Activated CD4-positive, alpha-beta T cell treated with anti-CD3 and anti-CD28 coated beads, Interleukin-2, amount 50 U/mL, for 1 hour (primary cell): ENCODE results near the gene RPS6KB2.

Source experiments
- DNase-seq: peaks from one replicate; pipeline ENCODE4 v3.0.0-alpha.2; 2020

RPS6KB2 gene

GRCh38 chr11:67428052-67429001 lies at the start of gene RPS6KB2:
RPS6KB2 (plus strand) TSS chr11:67428494; CDS start chr11:67428546, 52 bp downstream.
- DNase-seq = peak; percentile 100

DNA sequence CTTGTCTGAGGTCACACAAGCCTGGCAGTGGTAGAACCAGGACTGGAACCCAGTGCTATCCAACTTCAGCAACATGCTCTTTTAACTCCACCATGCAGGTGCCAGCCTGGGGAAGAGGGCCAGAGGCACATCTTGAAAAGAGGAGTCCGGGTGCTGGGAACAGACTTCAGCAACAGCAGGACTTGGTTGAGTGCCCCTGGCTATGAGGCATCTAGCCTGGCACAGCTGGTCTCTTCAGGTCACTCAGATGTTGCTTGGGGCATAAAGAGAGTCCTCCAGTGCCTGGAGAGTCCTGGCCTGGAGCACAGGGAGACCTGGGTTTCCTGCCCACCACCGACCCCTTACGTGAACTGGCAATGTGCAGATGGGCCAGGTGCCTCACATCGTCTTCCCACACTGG lies 49.8 kb upstream of the RPS6KB2 start:
- no peak for DNase-seq

GRCh38 chr11:67379061-67380058 lies 48.9 kb upstream of the RPS6KB2 start:
- no peak for DNase-seq

DNA sequence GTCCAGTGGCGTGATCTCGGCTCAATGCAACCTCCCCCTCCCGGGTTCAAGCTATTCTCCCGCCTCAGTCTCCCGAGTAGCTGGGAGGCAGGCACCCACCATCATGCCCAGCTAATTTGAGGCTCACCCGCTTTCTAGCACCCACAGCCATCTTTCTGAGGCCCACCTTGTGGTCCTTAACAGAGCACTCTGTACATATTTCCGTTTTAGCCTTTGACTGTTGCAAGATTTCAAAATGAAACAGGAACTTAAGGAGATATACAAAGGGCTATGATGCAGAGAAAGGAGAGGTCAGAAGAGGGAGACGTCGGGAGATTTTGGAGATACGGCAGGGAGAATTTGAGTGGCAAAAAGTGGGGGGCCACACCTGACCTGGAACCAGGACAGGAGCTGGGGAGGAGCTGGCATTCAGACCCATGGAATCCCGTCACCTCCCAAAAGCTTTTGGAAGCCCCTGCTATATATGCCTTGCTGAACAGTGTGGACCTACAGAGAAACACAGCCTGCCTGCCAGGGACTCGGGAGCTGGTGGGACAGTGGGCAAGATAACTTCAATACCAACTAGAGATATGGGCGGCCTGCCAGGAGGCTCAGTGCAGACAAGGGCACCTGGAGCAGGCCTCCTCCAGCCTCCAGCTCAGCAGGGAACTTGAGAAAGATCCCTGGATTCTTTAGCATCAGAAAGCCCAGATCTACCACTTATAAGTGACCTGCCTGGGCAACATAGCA lies 46.9 kb upstream of the RPS6KB2 start:
- no peak for DNase-seq

DNA sequence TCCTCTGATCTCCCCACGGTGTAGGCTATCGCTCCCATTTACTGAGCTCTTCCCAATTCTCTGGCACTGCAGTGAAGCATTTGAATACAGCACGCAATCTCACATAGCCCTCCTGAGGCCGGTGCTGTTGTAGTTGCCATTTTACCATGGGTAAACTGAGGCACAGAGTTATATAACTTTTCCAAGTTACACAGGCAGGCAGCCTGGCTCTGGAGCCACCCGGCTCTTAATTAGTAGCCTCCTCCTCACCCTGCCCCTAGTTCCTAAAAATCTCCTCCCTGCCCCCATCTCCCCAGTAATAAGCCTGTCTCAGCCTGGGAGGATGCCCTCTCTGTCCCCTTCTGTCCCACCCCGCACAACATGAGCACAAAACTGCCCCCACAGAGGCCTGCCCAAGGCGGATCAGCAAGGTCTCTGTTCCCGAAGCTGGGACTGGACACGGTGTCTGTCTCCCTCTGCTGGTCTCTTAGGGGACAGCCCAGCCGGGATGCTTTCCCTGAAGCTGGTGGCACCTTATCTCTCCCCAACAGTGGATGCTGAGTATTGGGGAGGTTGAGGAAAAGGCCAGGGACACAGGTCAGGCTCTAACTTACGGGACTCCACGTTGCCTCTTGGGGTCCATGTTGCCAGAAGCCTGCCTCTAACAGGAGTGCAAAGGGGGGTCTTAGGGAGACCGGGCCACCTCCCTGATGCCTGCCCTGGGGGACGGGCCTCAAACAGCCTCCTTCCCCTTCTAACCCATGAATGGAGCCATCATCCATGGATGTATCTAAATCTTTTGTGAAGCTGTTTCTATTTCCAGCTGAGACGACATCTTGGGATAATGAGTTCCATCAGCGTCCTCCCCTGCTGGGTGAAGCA lies 45.8 kb upstream of the RPS6KB2 start:
- peak; percentile 83 for DNase-seq

DNA sequence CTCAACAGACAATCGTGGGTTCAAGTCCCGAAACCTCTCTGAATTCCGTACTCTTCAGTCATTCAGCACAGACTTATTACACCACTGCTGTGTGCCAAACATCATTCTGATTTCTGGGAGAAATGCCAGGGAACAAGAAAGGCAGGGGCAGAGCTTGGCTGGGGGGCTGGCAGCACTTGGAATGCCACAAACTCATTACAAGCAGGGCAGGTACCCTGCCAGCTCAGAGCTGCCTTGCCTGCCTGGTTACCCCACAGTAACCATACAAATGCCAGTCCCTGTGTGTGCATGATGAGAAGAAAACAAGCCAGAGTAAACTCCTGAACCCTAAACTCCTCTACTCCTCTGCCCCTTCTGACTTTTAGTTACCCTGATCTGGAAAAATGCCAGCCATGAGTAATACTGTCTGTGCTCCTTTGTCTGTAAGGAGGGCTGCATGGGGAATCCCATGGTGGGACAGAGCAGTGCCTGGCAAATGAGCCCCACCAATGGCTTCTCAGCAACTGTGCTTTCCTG lies 43.4 kb upstream of the RPS6KB2 start:
- DNase-seq = no peak

- no peak for DNase-seq
These were observed 41.2 kb upstream of the RPS6KB2 start for GRCh38 chr11:67387069-67387468.

GRCh38 chr11:67387518-67387917 lies 40.8 kb upstream of the RPS6KB2 start:
- no peak for DNase-seq

- DNase-seq = peak; percentile 59
These were observed 38.8 kb upstream of the RPS6KB2 start for GRCh38 chr11:67389477-67389876.

GRCh38 chr11:67390947-67391303 lies 37.4 kb upstream of the RPS6KB2 start:
- no peak for DNase-seq

GRCh38 chr11:67391304-67392182 lies 36.8 kb upstream of the RPS6KB2 start, which contains the start of gene RAD9A:
RAD9A (plus strand) TSS chr11:67391986; CDS start chr11:67392045, 59 bp downstream.
- DNase-seq = peak; percentile 89

DNA sequence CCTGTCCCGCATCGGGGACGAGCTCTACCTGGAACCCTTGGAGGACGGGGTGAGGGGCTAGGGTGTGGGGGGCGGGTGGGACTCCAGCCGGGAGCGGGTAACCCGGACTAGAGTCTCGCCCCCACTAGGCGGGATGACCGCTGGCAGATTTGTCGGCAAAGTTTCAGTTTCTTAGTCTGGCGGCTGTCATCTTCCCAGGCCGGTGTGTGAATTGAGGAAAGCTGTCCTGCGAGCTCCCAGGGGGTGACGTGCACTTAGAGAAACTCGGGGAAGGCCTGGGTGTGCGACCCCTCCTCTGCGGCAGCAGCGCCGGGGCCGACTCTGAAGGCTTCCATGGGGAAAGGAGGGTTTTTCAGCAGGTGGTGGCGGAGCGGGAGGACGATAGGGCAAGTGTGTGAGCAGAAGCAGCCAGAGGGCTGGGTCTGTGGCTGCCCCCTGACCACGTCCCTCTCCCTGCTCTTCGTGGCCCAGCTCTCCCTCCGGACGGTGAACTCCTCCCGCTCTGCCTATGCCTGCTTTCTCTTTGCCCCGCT lies 36.0 kb upstream of the RPS6KB2 start:
- DNase-seq = no peak

GRCh38 chr11:67393437-67393836 lies 34.9 kb upstream of the RPS6KB2 start:
- DNase-seq = no peak

DNA sequence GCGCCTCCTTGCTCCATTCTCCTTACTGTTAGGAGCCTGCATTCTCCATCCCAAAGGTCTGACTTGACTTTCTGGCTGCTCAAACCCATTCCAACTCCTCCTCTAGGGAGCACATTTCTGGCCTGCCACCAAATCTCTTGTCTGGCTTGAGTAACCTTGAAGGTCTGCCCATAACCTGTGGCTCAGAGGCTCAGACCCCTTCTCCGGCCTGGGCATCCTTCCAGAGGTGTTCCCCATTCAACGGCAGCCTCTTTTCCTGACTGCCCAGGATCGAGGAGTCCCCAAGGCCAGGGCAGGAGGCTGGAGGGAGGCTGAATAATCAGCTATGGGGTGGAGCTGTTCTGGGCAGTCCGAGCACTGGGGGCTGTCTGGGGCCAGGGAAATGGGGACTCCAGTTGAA lies 34.3 kb upstream of the RPS6KB2 start:
- no peak for DNase-seq

GRCh38 chr11:67395555-67396258 lies 32.6 kb upstream of the RPS6KB2 start:
- DNase-seq = no peak

DNA sequence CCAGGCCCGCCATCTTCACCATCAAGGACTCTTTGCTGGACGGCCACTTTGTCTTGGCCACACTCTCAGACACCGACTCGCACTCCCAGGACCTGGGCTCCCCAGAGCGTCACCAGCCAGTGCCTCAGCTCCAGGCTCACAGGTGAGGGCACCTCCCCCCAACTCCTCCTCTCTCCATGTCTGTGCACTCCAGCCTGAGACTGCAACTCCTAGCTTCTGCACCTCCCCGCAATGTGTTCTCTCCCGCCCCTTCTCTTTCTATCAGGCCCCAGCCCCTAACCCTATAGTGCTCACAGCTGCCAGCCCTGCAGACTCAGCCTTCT lies 32.1 kb upstream of the RPS6KB2 start:
- DNase-seq = no peak

DNA sequence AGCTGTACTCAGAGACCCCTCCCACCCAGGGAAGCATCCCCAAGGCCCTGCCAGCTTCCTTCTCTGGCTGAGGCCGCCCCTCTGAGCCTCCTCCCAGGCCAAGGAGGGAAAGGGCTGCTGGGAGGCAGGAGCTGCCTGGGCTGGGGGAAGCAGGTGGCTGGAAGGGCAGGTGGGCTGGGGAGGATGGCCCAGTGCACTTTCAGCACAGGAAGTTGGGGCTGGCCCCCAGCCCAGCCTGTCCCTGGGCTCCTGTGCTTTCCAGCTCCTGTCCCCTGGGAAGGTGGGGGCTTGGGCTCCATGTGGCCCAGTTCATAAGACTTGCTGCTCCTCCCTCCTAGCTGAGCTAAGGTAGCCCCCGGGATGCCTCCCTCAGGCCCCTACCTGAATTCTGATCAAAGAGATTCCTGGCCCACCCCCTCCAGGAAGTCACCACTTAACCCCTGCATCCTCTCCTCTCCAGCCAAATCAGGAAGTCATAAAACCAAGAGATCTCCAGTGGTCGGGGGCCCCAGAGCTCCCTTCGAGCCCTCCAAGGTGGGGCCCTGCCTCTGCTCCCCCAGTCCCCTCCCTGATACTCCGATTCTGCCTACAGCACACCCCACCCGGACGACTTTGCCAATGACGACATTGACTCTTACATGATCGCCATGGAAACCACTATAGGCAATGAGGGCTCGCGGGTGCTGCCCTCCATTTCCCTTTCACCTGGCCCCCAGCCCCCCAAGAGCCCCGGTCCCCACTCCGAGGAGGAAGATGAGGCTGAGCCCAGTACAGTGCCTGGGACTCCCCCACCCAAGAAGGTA lies 31.5 kb upstream of the RPS6KB2 start:
- no peak for DNase-seq

DNA sequence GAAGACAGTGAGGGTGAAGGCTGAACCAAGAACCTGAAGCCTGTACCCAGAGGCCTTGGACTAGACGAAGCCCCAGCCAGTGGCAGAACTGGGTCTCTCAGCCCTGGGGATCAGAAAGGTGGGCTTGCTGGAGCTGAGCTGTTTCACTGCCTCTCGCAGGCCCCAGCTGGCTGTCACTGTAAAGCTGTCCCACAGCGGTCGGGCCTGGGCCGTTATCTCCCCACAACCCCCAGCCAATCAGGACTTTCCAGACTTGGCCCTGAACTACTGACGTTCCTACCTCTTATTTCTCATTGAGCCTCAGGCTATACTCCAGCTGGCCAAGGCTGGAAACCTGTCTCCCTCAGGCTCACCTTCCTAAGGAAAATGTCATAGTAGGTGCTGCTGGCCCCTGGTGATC lies 30.8 kb upstream of the RPS6KB2 start:
- no peak for DNase-seq
